Spleen (tissue), 7 donors: ENCODE data around the gene TENM3.

ENCODE experiments used
- CTCF ChIP-seq, 11 experiments: fragments of 200-600 bp in 7 of 11; fragments of 450-650 bp in 4 of 11; sonication (generic) in 4 of 11; IDR thresholded peaks in 8 of 11; conservative IDR thresholded peaks in 3 of 11; 1 replicate in 7 of 11; 2 replicates in 4 of 11; pipeline versions ENCODE4 v1.4.0 to v1.8.0; 2016 to 2021; ENCODE audit warnings: antibody characterized with exemption in 11 of 11, inconsistent platforms in 4 of 11, mild to moderate bottlenecking in 1 of 11
- POLR2A ChIP-seq, 3 donors: fragments of 450-650 bp; IDR thresholded peaks; one replicate each; pipeline ENCODE4 v1.5.1; 2017; ENCODE audit warnings: antibody characterized with exemption in 3 of 3, mild to moderate bottlenecking in 1 of 3
- POLR2AphosphoS5 ChIP-seq, 3 donors: sonication (generic); formaldehyde crosslinking; IDR thresholded peaks; one replicate each; pipeline ENCODE4 v1.5.1; 2017; ENCODE audit warnings: antibody characterized with exemption in 3 of 3
- donor health status: DM: no; HTN: no; CAD: no; lungs with moderate emphysema.
- donor health status: DM: no; HTN: no; CAD: no.
- donor health status: DM: no; HTN: no; CAD: no.

GRCh38 chr4:182318256-182318655, 75.1 kb downstream of the TENM3 start:
- TF ChIP-seq CTCF (IDR thresholded peaks at IDR 0.05 in 8 of 11, conservative IDR thresholded peaks at IDR 0.05 in 3 of 11) (no peak), POLR2A (IDR thresholded peaks at IDR 0.05) (no peak), POLR2AphosphoS5 (IDR thresholded peaks at IDR 0.05) (no peak)
